Suprapubic skin (tissue), 4 donors: ENCODE results near the gene NSUN2. TPM values are rescaled to one million over a fixed set of nuclear protein-coding genes. Genes with fewer than 3 reads are reported as not detected.

Source experiments
- DNase-seq, 2 donors: peaks; one replicate each; pipeline ENCODE4 v3.0.0-alpha.2; 2019; ENCODE audit warnings: low spot score in 2 of 2
- H3K27ac ChIP-seq: fragments of 200-600 bp; sonication (generic); one replicate; pipeline ENCODE4 v1.5.1; 2019
- H3K27me3 ChIP-seq: fragments of 200-600 bp; sonication (generic); one replicate; pipeline ENCODE4 v1.5.1; 2019
- H3K36me3 ChIP-seq: fragments of 200-600 bp; sonication (generic); one replicate; pipeline ENCODE4 v1.5.1; 2019
- H3K4me1 ChIP-seq: fragments of 200-600 bp; sonication (generic); one replicate; pipeline ENCODE4 v1.5.1; 2019
- H3K4me3 ChIP-seq: fragments of 200-600 bp; sonication (generic); one replicate; pipeline ENCODE4 v1.5.1; 2019; ENCODE audit warnings: mild to moderate bottlenecking
- H3K9me3 ChIP-seq: fragments of 200-600 bp; sonication (generic); one replicate; pipeline ENCODE4 v1.5.1; 2019
- EP300 ChIP-seq: sonication (generic); formaldehyde crosslinking; IDR thresholded peaks from one replicate; pipeline ENCODE4 v1.6.1; 2017; ENCODE audit warnings: antibody characterized with exemption
- POLR2A ChIP-seq, 2 donors: fragments of 450-650 bp; IDR thresholded peaks; one replicate each; pipeline ENCODE4 v1.6.1; 2017; ENCODE audit warnings: antibody characterized with exemption in 2 of 2, mild to moderate bottlenecking in 2 of 2, moderate library complexity in 2 of 2
- POLR2AphosphoS5 ChIP-seq, 3 donors: sonication (generic); formaldehyde crosslinking; IDR thresholded peaks; one replicate each; pipeline ENCODE4 v1.6.1; 2017; ENCODE audit warnings: antibody characterized with exemption in 3 of 3
- WGBS: methylation state at CpG from one replicate; pipeline ENCODE4 v1.1.5; 2018; 5-methylcytosine and 5-hydroxymethylcytosine counted together
- total RNA-seq, 4 donors: library from RNA; depleted of rRNA; stranded (reverse); fragments of >200 nt; gene quantifications; one replicate each; pipeline ENCODE4 v1.1.0, GENCODE V29; 2016
- TF ChIP-seq, protein P1 (sequence below), 2 donors: fragments of 200-600 bp in 1 of 2; fragments of 450-650 bp in 1 of 2; sonication (generic) in 1 of 2; IDR thresholded peaks; one replicate each; pipeline ENCODE4 v1.5.1; 2016 to 2019; ENCODE audit warnings: antibody characterized with exemption in 2 of 2, mild to moderate bottlenecking in 1 of 2, moderate library complexity in 1 of 2

The NSUN2 gene
- total RNA-seq, 4 donors from 2014 or later = 48.8 to 90.8 (median 56.4) TPM

DNA sequence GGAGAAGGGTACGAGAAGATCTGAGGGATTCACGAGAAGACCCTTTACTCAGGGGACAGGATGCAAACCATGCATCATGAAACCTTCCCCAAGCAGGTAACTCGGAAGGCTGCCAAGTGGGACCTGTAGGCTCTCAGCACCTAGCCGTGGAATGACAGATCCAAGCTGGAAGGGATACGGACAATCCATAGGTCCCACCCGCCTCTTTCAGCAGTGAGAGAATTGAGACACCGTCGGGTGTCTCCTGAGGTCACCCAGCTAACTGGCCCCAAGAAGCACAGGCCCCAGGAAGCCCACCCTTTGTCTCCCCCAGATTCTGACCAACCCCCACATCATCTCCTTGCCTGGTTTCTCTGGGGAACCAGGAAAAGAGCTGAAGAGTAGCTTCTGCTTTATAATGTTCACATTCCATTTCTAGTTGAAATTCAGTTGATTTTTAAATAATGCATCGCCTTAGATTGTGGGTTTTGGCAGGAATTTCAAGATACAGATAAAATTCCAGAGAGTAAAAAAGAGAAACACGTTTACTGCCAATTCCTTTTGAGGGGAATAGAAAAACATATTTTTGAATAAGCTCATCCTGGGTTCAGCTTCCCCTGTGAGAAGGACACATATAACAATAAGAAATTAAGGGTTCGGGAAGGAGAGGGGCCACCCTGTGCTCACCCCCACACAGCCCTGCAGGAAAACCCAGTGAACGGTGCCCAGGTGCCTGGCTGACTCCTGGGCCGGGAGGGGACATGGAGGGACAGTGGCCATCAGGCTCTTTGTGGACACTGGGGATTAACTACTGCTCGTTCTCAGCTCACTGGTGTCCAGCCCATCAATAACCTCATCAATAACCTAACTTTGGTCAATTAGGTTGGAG is 51.1 kb downstream of the NSUN2 start:
- Histone ChIP-seq H3K4me1 (peaks cover 10% of the 10 kb centered on the region), H3K4me3 (no peak overlapping the region), H3K36me3 (no peaks in the 10 kb centered on the region), H3K27ac (no peak overlapping the region), H3K9me3 (no peaks in the 10 kb centered on the region), H3K27me3 (peaks cover 35% of the 10 kb centered on the region)
- peak in 1 of 2 donors; percentile 50 for DNase-seq
- 74% methylated on average over 14 of the region's 14 CpGs for WGBS
- TF ChIP-seq, protein P1, sequence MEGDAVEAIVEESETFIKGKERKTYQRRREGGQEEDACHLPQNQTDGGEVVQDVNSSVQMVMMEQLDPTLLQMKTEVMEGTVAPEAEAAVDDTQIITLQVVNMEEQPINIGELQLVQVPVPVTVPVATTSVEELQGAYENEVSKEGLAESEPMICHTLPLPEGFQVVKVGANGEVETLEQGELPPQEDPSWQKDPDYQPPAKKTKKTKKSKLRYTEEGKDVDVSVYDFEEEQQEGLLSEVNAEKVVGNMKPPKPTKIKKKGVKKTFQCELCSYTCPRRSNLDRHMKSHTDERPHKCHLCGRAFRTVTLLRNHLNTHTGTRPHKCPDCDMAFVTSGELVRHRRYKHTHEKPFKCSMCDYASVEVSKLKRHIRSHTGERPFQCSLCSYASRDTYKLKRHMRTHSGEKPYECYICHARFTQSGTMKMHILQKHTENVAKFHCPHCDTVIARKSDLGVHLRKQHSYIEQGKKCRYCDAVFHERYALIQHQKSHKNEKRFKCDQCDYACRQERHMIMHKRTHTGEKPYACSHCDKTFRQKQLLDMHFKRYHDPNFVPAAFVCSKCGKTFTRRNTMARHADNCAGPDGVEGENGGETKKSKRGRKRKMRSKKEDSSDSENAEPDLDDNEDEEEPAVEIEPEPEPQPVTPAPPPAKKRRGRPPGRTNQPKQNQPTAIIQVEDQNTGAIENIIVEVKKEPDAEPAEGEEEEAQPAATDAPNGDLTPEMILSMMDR (IDR thresholded peaks at IDR 0.05) = no peak
- no peak for TF ChIP-seq POLR2AphosphoS5 (IDR thresholded peaks at IDR 0.05)
- TF ChIP-seq EP300 = no peak
- no peak for TF ChIP-seq POLR2A (IDR thresholded peaks at IDR 0.05)

DNA sequence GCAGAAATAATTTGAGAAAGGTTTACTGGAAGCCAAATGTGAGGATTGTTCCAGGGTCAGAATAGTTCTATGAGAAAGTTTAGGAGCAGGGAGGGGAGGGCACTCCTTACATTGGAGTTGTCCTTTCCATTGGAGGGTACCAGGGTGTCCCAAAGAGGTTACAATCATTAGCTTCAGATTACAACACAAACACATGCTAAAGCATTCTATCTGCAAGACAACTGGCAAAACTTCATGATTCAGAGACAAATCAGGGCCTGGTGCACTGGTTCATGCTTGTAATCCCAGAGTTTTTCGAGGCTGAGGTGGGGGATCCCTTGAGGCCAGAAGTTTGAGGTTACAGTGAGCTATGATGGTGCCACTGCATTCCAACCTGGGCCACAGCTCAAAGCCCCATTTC is 51.8 kb downstream of the NSUN2 start:
- Histone ChIP-seq H3K27ac (no peak overlapping the region), H3K27me3 (peaks cover 35% of the 10 kb centered on the region), H3K36me3 (no peaks in the 10 kb centered on the region), H3K4me1 (peaks cover 10% of the 10 kb centered on the region), H3K9me3 (no peaks in the 10 kb centered on the region), H3K4me3 (no peak overlapping the region)
- TF ChIP-seq POLR2AphosphoS5 (IDR thresholded peaks at IDR 0.05) = no peak
- TF ChIP-seq, protein P1 (IDR thresholded peaks at IDR 0.05) = no peak
- no peak for TF ChIP-seq POLR2A (IDR thresholded peaks at IDR 0.05)
- peak in 1 of 2 donors; percentile 23 for DNase-seq
- WGBS = 69% methylated on average over 1 of the region's 1 CpG

DNA sequence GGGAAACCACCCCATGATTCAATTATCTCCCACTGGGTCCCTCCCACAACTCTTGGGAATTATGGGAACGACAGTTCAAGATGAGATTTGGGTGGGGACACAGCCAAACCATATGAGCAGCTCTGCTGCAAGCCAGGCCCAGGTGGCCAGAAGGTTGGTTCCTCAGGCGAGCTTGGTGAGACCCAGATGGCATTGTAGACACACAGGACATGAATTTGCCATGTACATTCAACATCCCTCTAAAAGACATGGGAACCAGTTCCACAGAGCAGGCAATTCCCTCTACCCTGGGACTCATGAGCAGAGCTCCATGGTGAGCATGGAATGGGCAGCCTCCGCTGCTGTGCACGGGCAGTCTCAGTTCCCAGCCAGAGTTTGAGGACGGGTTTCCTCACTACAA is 53.3 kb downstream of the NSUN2 start:
- H3K4me3 ChIP-seq = no peak overlapping the region
- no peak overlapping the region for H3K27ac ChIP-seq
- 71% methylated on average over 5 of the region's 5 CpGs for WGBS
- peaks cover 10% of the 10 kb centered on the region for H3K4me1 ChIP-seq
- no peaks in the 10 kb centered on the region for H3K9me3 ChIP-seq
- peak in 1 of 2 donors; percentile 28 for DNase-seq
- peaks cover 35% of the 10 kb centered on the region for H3K27me3 ChIP-seq
- no peaks in the 10 kb centered on the region for H3K36me3 ChIP-seq
- TF ChIP-seq POLR2A (IDR thresholded peaks at IDR 0.05) (no peak), POLR2AphosphoS5 (IDR thresholded peaks at IDR 0.05) (no peak), EP300 (no peak)
- TF ChIP-seq, protein P1 (IDR thresholded peaks at IDR 0.05) = no peak

DNA sequence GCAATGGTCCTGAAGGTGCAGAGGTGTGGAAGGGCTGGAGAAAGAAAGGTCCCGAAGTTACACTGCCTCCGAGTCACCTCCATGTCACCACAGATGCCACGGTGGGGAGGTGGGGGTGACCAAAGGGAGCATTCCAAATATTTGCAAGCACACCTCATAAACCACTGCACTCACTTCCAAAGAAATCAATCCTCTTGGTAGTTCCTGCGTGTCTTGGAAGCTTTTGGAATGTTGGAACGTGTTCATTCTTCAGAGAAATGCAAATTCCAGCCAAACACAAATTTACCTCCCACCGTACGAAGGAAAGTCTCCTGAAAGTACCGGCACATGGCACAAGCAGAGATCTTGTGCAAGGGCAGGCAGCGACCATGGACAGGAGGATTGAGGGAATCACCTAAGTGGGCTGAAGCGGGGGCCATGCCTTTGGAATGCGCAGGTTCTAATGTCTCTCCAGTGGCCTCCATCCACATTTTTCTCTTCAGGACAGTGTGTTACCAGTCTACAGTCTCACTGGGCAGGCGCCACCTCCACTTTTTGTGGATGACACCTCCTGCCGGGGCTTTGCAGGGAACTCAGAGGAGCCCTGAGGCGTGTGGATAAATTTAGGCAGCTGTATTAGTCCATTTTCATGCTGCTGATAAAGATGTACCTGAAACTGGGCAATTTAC is 54.0 kb downstream of the NSUN2 start:
- Histone ChIP-seq H3K4me1 (peaks cover 10% of the 10 kb centered on the region), H3K27me3 (peaks cover 33% of the 10 kb centered on the region), H3K9me3 (no peaks in the 10 kb centered on the region), H3K27ac (no peak overlapping the region), H3K36me3 (no peaks in the 10 kb centered on the region), H3K4me3 (no peak overlapping the region)
- WGBS = 54% methylated on average over 12 of the region's 14 CpGs
- peak in 1 of 2 donors; percentile 56 for DNase-seq
- TF ChIP-seq, protein P1 (IDR thresholded peaks at IDR 0.05) = no peak
- no peak for TF ChIP-seq EP300
- TF ChIP-seq POLR2A (IDR thresholded peaks at IDR 0.05) = no peak
- TF ChIP-seq POLR2AphosphoS5 (IDR thresholded peaks at IDR 0.05) = no peak
